NCI-H510A treated with DMSO at 0.1 percent for 48 hours (cell line): ENCODE data around the gene TEDDM1.
A peak's percentile ranks its signal among the peaks of the same experiment; 100 is the strongest.
"Not testable (repeated sequence)": the region's sequence is repeated elsewhere in the genome, so short reads cannot be mapped to it uniquely, and the experiment has no call there.

ENCODE experiments used
- DNase-seq: peaks from one replicate; lab custom pipeline; 2025; lab: John Stamatoyannopoulos, UW

The TEDDM1 gene, protein sequence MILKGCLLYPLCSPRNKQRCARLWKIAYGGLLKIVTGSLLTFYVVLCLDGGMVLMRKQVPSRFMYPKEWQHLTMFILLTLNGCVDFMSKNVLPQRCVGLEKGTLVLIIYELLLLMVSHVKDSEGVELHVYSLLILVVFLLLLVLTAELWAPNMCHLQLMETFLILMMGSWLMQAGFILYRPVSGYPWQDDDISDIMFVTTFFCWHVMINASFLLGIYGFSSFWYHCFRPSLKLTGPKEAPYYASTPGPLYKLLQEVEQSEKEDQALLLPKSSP

DNA sequence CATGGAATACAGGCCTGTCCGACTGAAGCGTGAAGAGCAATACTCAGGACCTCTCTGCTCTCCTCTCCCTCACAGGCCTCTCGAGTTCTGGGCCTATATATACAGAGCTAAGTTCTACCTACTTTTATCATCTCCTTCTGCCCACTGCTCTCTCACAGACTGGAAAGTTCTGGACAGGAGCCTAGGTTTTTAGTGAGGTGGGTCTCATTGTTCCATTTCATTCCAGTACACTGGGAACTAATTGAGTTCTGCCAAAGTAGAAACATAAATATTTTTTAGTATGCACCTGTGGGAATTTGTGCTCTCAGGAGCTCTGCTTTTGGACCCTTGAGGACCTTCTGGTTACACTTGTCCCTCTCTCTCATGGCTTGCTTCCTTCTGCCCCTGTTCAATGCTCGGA is at the start of gene TEDDM1:
TEDDM1 (minus strand) TSS at position 101 of the 400 bp plus-strand sequence. CDS start 182 bp downstream, outside the sequence.
- no peak for DNase-seq

DNA sequence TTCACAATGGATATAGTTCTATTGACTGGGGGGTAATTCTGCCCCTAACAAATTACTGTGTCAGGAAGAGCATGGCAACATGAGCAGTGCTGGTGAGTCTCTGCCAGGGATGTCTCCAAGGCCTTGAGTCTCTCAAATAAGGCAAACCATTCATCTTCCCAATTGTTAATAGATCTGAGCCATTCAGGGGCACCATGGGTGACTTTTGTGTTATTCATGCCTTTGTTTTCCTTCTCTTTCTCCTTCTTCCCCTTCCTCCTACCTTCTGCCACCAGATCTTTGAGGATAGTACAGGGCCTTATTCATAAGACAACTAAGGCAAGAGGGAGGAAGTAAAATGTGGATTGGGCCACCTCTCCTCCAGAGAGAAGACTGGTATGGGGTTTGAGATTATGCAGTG is 49.6 kb upstream of the TEDDM1 start, which contains the start of gene RGSL1:
RGSL1 (plus strand) TSS at position 60 of the 400 bp plus-strand sequence; CDS start at position 80, 20 bp downstream.
- no peak for DNase-seq

DNA sequence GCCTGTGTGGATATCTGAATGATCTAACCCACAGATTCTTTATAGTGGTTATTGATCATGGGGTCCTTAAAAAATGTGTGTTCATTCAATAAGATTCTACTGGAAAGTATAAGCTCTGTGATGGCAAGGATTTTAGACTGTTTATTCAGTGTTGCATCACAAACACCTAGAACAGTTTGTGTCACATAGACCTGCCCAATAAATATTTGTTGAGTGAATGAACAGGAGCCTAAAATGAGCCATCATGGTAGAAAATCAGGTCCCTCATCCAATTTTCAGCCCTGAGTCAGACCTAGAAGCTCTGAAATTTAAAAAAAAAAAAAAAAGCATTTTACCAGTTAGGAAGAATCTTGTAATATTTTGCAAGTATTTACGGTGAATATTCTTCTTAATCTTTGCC is 47.2 kb upstream of the TEDDM1 start:
- no peak for DNase-seq

DNA sequence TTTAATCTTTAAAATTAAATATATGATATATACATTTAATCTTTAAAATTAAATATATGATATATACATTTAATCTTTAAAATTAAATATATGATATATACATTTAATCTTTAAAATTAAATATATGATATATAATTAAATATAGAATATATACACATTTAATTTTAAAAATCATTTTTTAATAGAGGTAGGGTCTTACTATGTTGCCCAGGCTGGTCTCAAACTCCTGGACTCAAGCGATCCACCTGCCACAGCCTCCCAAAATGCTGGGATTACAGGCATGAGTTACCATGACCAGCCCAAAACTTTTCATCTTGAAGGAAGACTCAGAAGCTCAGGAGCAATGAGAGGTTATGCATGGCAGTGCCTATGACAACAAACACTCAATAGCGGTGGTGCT is 46.7 kb upstream of the TEDDM1 start:
- DNase-seq, result not testable (repeated sequence)

DNA sequence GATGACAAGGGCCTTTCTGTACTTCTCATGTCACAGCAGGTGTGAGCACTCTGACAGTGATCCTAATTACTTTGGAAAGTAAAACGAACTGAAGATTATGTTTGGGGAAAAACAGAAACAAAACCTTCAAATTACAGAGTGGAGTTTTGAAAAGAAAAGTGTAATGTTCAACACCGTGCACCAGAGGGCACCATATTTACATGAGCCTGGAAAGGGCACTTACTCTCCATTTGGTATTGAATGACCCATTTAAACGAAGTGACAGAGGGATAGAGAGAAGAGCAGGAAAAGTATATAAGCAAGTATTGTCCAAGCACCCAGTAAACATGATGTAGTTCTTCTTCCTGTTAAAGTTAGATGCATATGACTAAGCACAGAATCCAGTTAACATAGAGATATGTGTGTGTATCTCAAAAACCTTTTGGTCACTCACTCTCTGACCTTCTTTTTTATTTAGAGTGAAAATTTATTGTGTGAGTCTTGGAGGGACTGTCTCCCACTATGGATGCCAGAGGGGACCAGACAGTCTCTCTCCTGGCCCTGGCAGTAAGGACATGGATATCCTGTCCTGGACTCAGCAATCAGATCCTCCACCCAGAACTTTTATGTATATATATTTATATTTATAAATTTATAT is 45.7 kb upstream of the TEDDM1 start:
- DNase-seq, result peak; percentile 72

DNA sequence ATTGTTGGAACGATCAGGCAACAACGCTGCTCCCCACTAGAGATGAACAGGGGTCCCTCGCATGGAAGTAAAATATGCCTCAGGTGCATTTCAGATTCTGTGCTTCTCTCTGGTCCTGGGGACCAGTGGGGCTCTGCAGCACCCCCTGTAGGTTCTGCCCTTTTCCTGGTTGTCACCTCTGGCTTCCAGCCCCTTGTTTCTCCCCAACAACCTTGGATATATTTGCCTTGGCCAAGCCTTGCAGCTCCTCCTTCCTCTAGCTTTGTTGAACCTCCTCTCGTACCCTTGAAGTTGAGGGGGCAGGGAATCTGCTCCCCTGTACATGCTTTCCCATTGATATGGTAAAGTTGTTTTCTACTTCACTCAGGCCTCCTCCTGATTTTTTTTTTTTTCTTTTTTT is 44.0 kb upstream of the TEDDM1 start:
- DNase-seq, result no peak

DNA sequence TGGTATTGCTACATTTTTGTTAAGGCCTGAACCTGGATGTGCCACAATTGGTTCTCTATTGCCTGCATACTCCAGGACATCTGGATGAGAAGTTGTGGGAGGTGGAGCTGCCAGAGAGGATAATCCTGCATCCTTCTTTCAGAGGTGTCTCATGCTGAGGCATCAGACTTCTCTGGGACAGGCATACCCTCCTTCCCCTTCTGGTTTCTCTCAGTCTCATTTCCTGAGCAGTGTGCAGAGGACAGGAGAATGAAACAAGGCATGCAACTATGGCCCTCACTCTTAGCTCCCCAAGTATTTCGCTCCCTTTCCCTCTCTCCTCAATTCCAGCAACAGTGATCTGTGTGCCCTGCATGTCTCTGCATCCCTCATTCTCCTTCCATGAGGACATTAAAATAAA is 41.9 kb upstream of the TEDDM1 start:
- no peak for DNase-seq

DNA sequence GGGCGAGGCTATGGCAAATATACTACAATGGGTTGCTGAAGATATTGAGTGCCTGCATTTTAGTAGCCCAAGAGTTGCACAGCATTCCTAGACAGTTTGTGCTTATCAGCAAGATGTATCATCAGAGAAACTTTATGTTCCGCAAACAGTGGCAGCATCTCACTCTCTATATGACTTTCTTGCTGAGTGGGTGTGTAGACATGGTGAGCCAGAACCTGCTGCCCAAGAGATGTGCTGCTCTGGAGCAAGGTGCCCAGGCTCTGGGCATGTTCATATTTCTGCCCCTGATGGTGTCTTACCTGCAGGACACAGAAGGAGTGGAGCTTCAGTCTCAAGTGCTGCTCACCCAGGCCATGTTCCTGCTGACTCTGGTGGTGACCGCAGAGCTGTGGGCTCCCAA is 41.3 kb upstream of the TEDDM1 start:
- no peak for DNase-seq

DNA sequence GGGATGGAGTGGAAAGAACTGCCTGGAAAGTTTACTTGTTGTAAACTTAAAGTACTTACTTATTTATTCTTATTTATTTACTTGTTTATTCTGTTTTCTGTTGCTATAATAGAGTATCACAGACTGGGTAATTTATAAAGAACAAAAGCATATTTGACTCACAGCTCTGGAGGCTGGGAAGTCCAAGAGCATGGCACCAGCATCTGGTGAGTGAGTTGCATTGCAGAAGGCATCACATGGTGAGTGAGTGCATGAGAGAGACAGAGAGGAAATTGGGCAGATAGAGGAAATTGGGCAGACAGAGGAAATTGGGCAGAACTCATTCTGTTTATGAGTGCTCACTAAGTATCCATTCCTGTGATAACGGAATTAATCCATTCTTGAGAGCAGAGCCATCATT is 37.9 kb upstream of the TEDDM1 start:
- no peak for DNase-seq

DNA sequence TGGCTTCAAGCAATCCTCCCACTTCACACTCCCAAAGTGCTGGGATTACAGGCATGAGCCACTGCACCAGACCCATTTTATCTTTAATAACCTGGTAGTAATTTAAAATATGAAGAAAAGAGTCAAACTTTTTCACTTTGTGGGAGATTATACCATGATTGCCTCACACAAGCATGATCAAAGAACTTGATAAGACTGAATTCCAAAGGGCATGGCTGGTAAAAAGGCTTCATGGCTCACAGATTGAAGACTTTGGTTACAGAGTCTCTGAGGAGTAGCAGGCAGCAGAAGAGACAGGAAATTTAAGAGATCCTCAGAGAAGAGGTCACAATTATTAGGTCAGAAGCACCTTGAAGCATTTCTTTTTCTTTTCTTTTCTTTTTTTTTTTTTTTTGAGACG is 33.1 kb upstream of the TEDDM1 start:
- DNase-seq, result no peak

DNA sequence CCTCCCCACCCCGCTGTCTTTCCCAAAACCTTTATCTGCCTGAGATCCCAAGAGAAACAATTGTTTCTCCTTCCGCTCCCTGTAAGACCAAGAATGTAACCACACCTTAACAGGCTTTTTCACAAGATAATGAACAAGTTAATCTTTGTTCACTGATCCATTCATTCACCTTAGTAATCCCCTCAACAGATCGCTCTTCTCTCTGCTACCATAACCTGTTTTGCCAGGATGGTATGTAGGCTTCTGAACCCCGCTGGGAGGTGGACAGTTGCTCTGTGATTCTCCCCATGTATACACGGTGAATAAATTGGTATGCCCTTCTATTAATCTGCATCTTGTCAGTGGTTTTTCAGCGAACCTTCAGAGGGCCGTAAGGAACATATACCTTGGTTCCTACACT is 30.8 kb upstream of the TEDDM1 start:
- DNase-seq, result no peak

DNA sequence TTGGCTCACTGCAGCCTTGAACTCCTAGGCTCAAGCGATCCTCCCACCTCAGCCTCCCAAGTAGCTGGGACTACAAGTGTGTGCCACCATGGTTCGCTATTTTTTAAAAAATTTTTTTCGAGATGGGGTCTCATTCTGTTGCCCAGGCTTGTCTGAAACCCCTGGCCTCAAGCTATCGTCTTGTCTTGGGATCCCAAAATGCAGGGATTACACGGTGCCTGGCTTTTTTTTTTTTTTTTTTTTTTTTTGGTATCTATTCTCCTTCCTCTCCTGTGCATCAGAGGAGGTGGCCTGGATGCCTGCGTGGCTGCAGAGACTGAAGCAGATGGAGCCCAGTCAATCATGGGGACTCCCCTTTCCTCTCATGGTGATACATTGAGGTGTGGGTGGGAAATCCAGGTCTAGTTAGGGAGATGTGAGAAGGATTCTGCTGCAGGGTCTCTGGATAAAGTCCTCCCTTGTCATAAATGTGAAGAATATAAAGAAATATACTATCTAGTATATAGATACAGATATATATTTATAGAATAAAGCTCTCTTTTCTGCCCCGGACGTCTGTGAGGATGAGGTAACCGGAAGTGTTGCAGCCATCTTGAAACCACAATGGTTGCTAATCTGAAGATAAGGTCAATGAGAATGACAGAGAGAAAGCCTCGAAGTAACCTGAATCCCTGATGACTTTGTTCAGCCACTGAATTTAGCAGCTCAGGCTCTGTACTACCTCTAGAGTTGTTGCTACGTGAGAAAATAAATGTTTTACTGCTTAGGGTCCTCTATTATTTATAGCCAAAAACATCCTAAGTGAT is 30.0 kb upstream of the TEDDM1 start:
- no peak for DNase-seq

DNA sequence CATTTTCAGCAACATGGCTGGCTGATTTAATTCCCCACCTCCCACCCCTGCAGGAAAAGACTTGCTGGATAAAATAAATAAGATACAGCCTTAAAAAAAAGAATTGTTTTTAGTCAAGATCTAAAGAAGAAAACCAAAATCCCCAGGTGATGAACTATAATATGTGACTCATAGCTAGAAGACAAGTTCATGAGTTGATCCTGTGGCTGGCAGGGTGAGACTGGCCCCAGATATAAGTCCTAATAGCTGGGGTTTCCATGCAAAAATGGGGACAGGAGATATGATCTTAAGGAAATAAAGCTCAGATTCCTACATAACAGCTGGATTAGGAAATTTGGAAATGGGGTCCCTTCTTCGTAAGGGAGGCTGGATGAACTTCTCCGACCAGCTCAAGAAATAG is 27.6 kb upstream of the TEDDM1 start:
- no peak for DNase-seq

DNA sequence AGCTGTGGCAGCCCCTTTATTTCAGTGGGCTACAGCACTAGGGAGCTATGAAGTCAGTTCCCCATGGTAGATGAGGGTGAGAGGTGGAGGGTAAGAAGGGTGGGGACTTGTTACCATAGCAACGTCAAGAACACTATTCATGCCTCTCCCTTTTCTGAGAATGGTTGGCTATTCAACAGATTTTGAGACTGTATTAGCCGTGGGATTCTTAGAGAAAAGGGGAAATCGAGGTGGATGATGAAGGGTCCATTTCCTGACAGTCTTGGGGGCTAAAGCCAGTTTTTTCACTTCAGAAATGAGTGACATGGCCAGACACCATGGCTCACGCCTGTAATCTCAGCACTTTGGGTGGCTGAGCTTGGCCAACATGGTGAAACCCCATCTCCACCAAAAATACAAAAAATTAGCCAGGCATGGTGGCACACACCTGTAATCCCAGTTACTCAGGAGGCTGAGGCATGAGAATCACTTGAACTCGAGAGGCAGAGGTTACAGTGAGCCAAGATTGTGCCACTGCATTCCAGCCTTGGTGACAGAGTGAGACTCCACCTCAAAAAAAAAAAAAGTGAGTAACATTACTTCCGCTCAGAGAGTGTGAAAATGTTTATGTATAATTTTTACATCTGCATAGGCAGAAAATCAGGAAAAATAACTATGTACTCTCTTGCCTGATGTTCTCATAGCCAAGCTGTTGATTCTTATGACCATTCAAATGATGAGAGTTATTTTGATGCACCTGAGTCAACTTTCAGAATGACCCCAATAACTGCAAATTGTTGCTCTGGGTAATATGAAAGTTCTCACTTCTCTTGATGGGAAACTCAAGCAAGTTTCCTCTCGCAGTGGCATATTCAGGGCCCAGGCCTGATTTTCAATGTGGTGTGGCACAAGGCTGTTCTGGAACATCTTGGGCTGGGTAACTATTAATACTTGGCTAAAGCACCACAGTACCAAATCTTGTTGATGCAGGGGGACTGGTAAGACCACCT is 26.3 kb upstream of the TEDDM1 start:
- no peak for DNase-seq

DNA sequence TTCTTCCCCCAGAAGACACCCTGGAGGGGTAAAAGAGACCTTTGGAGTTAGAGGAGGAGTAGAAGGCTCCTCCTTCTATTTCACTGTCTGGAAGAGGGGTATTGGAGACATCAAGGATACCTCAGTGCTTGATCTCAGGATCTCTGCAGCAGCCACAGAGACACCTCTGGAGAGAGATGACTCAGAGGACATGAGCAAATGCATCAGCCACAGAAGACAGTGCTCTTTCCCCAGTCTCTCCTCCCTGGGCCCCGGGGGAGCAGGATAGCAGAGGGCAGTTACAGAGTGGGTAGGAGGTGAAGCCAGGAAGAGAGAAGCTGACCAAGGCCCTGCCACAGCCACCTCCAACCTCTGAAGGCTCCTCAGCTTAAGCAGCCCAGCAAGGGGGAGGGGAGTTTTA is 15.3 kb upstream of the TEDDM1 start:
- no peak for DNase-seq

DNA sequence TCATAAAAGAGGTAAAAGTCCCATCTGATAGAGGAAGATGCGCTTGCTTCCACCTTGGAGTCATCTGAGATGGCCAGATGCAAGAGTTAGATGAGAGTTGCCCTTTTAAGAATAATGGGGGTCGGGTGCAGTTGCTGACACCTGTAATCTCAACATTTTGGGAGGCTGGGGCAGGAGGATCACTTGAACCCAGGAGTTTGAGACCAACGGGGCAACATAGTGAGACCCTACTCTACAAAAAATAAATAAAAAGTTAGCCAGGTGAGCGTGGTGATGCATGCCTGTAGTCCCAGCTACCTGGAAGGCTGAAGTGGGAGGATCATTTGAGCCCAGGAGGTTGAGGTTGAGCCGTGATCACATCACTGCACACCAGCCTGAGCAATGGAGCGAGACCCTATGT is 13.5 kb upstream of the TEDDM1 start:
- no peak for DNase-seq

DNA sequence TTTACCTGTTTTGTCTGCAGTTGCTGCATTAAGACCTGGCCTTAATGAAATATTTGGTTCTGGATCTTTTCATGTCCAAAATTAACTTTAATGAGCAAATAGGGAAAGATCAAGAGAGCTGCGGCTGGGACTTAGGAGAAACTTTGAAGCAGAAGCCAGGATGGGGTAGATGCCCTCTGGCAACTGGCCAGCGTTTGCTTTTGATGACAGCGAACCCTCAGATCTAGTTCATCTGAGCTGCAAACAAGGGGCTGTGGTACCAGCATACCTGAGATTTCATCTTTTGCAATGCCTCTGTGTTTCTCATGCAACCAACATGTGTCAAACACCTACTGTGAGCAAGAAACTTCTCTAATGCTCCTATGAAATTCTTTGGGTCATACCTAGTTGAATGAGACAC is 13.0 kb upstream of the TEDDM1 start:
- DNase-seq, result no peak

DNA sequence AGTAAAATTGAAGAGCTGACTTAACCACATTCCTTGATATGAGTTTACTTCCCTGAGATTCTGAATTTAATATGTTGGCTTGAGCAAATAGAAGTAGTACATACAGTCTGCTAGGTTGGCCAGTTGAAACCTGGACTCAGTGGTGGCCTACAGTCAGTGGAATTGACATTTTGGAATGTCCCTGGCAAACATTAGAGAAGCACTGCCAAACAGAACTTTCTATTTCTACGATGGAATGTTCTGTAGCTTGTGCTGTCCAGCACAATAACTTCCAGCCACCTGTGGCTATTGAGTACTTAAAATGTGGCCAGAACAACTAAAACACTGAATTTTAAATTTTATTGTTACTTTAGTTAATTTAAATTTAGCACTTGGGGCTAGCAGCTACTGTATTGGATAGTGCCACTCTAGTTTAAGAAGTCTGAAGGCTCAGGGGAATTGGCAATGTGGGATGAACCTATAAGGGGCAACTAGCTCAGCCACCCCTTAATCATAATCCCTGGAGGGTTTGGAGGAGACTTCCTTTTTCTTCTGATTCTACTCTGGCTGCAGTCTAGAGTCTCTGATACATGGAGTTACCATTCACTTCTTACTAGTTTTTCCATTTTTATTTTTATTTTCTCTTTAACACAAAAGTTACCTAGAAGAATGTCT is 10.3 kb upstream of the TEDDM1 start:
- DNase-seq, result no peak

DNA sequence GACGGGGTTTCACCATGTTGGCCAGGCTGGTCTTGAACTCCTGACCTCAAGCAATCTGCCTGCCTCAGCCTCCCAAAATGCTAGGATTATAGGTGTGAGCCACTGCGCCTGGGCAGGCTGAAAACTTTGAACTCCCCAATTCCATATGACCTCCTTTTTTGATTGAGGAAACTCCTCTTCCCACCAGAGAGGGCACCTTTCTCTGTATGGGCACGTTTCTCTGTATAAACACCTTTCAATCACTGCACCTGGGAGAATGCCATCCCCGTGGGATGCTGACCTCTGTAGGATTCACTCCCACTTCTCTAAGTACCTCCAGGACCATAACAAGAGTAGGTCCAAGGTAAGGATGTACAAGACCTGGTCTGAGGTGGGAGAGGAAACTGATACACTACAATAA is 9.7 kb upstream of the TEDDM1 start:
- DNase-seq, result no peak

DNA sequence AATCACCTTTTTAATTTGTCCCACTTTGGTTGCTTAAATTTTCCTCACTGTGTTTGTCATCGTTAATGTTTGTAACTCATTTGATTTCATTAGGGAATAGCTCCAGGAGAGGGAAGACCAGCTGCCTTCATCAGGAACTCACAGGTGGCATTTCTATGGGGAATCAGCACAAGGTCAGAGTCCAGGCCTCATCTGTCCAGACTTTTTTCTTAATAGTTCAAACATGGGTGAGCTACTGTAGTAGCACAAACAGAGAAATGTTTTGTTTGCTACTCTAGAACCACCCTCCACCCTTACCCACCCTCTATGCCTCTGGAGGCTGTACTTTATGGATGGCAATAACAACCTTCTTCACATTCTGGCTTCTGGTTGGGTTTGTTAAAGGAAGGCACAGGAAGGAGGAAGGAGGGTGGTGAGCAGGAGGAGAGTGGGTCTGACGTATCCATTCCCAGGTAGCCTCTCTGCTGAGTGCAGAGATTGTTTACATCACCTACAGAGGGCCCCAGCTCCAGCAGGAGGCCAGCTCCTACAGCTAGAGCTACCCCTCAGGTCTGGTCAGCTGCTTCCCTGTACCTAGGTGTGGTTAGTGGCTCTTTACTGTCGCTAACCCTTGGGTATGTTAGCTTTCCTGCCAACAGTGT is 8.1 kb upstream of the TEDDM1 start:
- DNase-seq, result no peak

DNA sequence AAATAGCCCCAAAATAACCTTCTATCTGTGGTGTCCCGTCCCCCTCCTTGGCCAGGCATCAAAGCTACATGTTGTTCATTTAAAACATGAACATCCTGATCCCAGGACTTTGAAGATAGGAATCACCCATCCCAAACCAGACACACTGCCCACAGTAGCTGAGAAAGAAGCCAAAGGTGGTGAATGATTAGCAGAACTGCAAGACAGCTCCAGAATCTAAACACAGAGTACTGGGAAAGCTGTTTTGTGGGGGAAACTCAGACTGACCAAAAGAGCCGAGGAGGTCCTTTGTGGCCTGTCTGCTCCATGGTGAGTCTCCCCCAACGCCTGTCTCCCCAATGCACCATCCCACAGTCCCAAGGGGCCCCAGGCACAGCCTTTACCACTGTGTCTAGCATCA is 7.3 kb upstream of the TEDDM1 start:
- no peak for DNase-seq
